ENCODE measurements around the gene ATP2B2. TPM values are rescaled to one million over a fixed set of nuclear protein-coding genes. Genes with fewer than 3 reads are reported as not detected.

ATP2B2 gene
- total RNA-seq, 4 donors from 2014 or later, result 0.09 to 0.12 TPM; not detected in 2

DNA sequence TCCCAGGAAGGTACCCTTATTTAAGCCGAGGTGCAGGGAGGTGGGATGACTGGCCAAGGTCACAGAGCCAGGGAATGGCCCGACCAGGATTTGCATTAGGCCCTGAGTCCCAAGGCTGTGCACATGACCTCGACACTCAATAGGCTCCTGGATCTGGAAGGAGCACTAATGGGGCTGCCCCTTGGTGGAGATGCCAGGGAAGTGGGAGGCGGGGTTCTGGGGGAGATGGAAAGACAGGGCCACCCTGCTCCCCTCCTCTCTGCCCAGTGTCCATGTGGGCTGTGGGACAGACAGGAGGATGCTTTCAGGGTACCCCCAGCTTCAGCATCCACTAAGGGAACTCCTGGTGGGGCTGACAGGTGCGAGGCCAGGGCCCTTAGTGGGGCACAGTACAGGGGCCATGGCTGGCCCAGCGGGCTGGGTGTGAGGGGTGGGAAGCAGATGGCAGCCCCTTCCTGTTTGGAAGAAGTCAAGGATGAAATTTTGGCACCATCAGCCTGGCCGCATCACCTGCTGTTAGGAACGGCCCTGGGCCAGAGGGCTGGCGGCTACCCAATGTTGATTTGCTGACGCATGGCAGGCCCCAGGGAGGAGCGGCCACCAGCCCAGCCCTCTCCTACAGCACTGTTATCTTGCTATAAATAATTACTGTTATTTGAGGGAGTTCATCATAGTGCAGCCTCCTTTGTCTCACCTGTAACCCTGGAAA lies 37.3 kb downstream of the ATP2B2 start:
- TF ChIP-seq CTCF (IDR thresholded peaks at IDR 0.05), result no peak
- no peak for ATAC-seq (ENCODE audit: low FRiP score)
- DNase-seq (ENCODE audit: low spot score), result no peak

GRCh38 chr3:10467204-10467603 lies 38.2 kb downstream of the ATP2B2 start:
- ATAC-seq (ENCODE audit: low FRiP score) (no peak), DNase-seq (ENCODE audit: low spot score) (no peak)
- TF ChIP-seq CTCF (IDR thresholded peaks at IDR 0.05), result no peak

GRCh38 chr3:10466186-10466585 lies 39.2 kb downstream of the ATP2B2 start:
- TF ChIP-seq CTCF (IDR thresholded peaks at IDR 0.05), result no peak
- DNase-seq (ENCODE audit: low spot score) (no peak), ATAC-seq (ENCODE audit: low FRiP score) (no peak)

- TF ChIP-seq CTCF (IDR thresholded peaks at IDR 0.05), result no peak
- no peak for ATAC-seq (ENCODE audit: low FRiP score)
- DNase-seq (ENCODE audit: low spot score), result no peak
Observed at GRCh38 chr3:10465161-10465560, 40.2 kb downstream of the ATP2B2 start.

- TF ChIP-seq CTCF (IDR thresholded peaks at IDR 0.05), result no peak
- no peak for DNase-seq (ENCODE audit: low spot score)
- ATAC-seq (ENCODE audit: low FRiP score), result no peak
Observed at GRCh38 chr3:10463533-10464434, 41.6 kb downstream of the ATP2B2 start.

- no peak for TF ChIP-seq CTCF (IDR thresholded peaks at IDR 0.05)
- DNase-seq (ENCODE audit: low spot score) (no peak), ATAC-seq (ENCODE audit: low FRiP score) (no peak)
Observed at GRCh38 chr3:10462641-10463532, 42.5 kb downstream of the ATP2B2 start.
